ENCODE data around the gene PCDHB11.
"Not testable (repeated sequence)": the region's sequence is repeated elsewhere in the genome, so short reads cannot be mapped to it uniquely, and the experiment has no call there.

Gene PCDHB11

GRCh38 chr5:141213656-141214339 lies 14.4 kb downstream of the PCDHB11 start, which contains the start of gene PCDHB13:
Gene PCDHB13 (plus strand): TSS chr5:141213919. CDS start chr5:141214124, 205 bp downstream.
- not testable (repeated sequence) for DNase-seq (ENCODE audit: low read depth)
- peak; percentile 41 for TF ChIP-seq CTCF (IDR thresholded peaks at IDR 0.05; ENCODE audit: control insufficient read depth, insufficient read depth, low read depth, low read length, missing control alignments)
- H3K4me3 ChIP-seq (ENCODE audit: control insufficient read depth, low read depth, low read length) = peak within 1 kb of the TSS; percentile 5

- DNase-seq (ENCODE audit: low read depth); H3K4me3 ChIP-seq (ENCODE audit: control insufficient read depth, low read depth, low read length): not testable (repeated sequence)
These were observed 15.2 kb downstream of the PCDHB11 start for GRCh38 chr5:141214583-141214982.

- H3K4me3 ChIP-seq (ENCODE audit: control insufficient read depth, low read depth, low read length); DNase-seq (ENCODE audit: low read depth): not testable (repeated sequence)
These were observed 16.1 kb downstream of the PCDHB11 start for GRCh38 chr5:141215504-141215903.

- not testable (repeated sequence) for DNase-seq (ENCODE audit: low read depth); H3K4me3 ChIP-seq (ENCODE audit: control insufficient read depth, low read depth, low read length)
These were observed 16.6 kb downstream of the PCDHB11 start for GRCh38 chr5:141216035-141216434.

- DNase-seq (ENCODE audit: low read depth) = peak; percentile 16
- TF ChIP-seq CTCF (IDR thresholded peaks at IDR 0.05; ENCODE audit: control insufficient read depth, insufficient read depth, low read depth, low read length, missing control alignments) = peak; percentile 41
- peak within 1 kb of the TSS; percentile 41 for H3K4me3 ChIP-seq (ENCODE audit: control insufficient read depth, low read depth, low read length)
These were observed 23.8 kb downstream of the PCDHB11 start, which contains the start of gene PCDHB14 for GRCh38 chr5:141223112-141223783. Gene PCDHB14 (plus strand): TSS chr5:141223343. CDS start chr5:141223506, 163 bp downstream.

- not testable (repeated sequence) for H3K4me3 ChIP-seq (ENCODE audit: control insufficient read depth, low read depth, low read length)
These were observed 25.4 kb downstream of the PCDHB11 start for GRCh38 chr5:141224844-141225243.

GRCh38 chr5:141225421-141225820 lies 26.0 kb downstream of the PCDHB11 start:
- not testable (repeated sequence) for DNase-seq (ENCODE audit: low read depth); H3K4me3 ChIP-seq (ENCODE audit: control insufficient read depth, low read depth, low read length)

More at GRCh38 chr5:141224844-141225243, 25.4 kb downstream of the PCDHB11 start:
- DNase-seq (ENCODE audit: low read depth) = not testable (repeated sequence)

- DNase-seq (ENCODE audit: low read depth) = no peak
- H3K4me3 ChIP-seq (ENCODE audit: control insufficient read depth, low read depth, low read length) = peak overlapping the region; percentile 33
These were observed 34.8 kb downstream of the PCDHB11 start for GRCh38 chr5:141234109-141234667.

GRCh38 chr5:141235922-141236321 lies 36.5 kb downstream of the PCDHB11 start:
- H3K4me3 ChIP-seq (ENCODE audit: control insufficient read depth, low read depth, low read length); DNase-seq (ENCODE audit: low read depth): not testable (repeated sequence)

More at GRCh38 chr5:141234109-141234667, 34.8 kb downstream of the PCDHB11 start:
- peak; percentile 50 for TF ChIP-seq CTCF (IDR thresholded peaks at IDR 0.05; ENCODE audit: control insufficient read depth, insufficient read depth, low read depth, low read length, missing control alignments)

Data from AG09309 (cell line).